ENCODE data around the gene ATG16L1.

ATG16L1 gene

DNA sequence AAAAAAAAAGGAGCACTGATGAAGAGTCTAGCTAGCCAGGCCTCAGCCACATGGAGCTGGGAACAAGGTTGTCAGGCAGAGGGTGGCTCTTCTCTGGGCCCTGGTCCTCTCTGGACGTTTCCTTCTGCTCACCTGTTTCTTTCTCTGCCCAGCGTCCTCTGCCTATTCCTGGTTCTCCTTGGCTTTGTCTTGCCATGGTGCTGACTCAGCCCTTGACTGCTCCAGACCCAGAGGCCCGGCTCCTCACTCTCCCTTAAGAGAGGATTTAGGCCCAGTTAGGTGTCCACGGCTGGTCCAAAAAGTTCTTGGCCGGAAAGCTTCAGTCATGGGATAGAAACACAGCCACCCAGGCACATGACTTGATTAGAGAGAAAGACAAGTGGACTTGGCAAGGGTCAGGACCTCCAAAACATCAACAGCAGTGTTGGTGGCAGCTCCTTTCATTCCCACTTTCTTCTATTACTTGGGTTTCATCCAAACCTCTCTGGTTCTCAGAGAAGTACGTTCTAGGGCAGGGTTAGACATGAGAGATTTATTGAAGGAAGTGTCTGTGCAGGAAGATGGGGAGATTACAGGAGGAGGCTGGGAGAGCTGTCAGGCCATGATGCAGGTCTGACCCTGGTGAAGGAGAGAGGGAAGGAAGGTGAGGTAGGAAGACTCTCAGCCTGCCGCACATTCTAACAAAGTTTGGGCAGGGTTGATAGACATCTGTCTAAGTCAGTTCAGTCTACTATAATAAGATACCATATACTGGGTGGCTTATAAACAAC lies 14.5 kb upstream of the ATG16L1 start:
- H3K4me3 ChIP-seq (ENCODE audit: low read depth in 1 of 2, low read length in 1 of 2): no peak overlapping the region
- H3K9me3 ChIP-seq: no peaks in the 10 kb centered on the region
- peaks cover 21 to 67% of the 10 kb centered on the region in 2 experiments for H3K4me1 ChIP-seq (ENCODE audit: control insufficient read depth in 1 of 2, insufficient read depth in 1 of 2, low read depth in 1 of 2, low read length in 1 of 2)
- peak overlapping the region; percentile 8 for H3K27ac ChIP-seq
- no peaks in the 10 kb centered on the region for H3K27me3 ChIP-seq
- TF ChIP-seq, protein P1, sequence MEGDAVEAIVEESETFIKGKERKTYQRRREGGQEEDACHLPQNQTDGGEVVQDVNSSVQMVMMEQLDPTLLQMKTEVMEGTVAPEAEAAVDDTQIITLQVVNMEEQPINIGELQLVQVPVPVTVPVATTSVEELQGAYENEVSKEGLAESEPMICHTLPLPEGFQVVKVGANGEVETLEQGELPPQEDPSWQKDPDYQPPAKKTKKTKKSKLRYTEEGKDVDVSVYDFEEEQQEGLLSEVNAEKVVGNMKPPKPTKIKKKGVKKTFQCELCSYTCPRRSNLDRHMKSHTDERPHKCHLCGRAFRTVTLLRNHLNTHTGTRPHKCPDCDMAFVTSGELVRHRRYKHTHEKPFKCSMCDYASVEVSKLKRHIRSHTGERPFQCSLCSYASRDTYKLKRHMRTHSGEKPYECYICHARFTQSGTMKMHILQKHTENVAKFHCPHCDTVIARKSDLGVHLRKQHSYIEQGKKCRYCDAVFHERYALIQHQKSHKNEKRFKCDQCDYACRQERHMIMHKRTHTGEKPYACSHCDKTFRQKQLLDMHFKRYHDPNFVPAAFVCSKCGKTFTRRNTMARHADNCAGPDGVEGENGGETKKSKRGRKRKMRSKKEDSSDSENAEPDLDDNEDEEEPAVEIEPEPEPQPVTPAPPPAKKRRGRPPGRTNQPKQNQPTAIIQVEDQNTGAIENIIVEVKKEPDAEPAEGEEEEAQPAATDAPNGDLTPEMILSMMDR (IDR thresholded peaks at IDR 0.05): no peak
- no peaks in the 10 kb centered on the region for H3K36me3 ChIP-seq

DNA sequence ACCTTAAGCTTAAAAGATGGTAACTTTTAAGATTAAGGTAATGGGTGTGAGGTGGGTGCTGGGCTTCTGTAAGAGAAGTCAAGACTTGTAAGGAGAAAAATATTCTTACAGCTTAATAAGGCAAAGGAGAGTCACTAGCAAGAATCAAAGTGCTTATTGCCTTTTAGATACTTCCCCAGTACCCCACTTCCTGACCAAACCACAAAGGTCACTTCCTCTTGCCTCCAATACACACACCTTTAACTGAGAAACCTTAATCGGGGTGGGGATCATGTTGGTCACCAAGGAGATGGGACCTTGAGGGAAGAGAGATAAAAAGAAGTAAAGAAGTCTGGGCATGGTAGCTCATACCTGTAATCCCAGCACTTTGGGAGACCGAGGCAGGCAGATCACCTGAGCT lies 10.6 kb upstream of the ATG16L1 start:
- peaks cover 50 to 72% of the 10 kb centered on the region in 2 experiments for H3K4me1 ChIP-seq (ENCODE audit: control insufficient read depth in 1 of 2, insufficient read depth in 1 of 2, low read depth in 1 of 2, low read length in 1 of 2)
- H3K4me3 ChIP-seq (ENCODE audit: low read depth in 1 of 2, low read length in 1 of 2): peak overlapping the region; percentile 1 to 53
- TF ChIP-seq, protein P1 (IDR thresholded peaks at IDR 0.05): no peak
- no peaks in the 10 kb centered on the region for H3K27me3 ChIP-seq
- H3K36me3 ChIP-seq: no peaks in the 10 kb centered on the region
- no peaks in the 10 kb centered on the region for H3K9me3 ChIP-seq
- H3K27ac ChIP-seq: peak overlapping the region; percentile 86

DNA sequence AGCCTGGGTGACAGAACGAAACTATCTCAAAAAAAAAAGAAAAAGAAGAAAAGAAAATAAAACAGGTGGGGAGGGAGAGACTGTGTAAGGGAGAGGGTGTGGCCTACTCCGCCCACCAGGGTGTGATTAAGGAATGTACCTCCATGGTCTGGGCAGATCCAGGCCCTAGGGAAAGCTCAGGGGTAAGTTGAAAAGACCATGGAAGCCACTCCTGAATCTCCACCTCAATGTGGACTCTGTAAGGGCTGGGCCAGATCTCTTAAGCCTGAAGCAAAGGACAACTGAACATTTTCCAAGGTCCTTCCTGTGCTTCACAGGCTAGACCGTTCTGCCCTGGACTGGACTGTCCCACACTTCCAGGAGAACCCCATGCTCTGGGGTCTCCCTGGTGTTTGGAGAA lies 9.7 kb upstream of the ATG16L1 start:
- Histone ChIP-seq H3K27me3 (no peaks in the 10 kb centered on the region), H3K4me3 (ENCODE audit: low read depth in 1 of 2, low read length in 1 of 2) (peak overlapping the region; percentile 0 to 42), H3K4me1 (ENCODE audit: control insufficient read depth in 1 of 2, insufficient read depth in 1 of 2, low read depth in 1 of 2, low read length in 1 of 2) (peaks cover 50 to 68% of the 10 kb centered on the region in 2 experiments), H3K27ac (peak overlapping the region; percentile 86), H3K36me3 (no peaks in the 10 kb centered on the region), H3K9me3 (no peaks in the 10 kb centered on the region)
- TF ChIP-seq, protein P1 (IDR thresholded peaks at IDR 0.05): no peak

DNA sequence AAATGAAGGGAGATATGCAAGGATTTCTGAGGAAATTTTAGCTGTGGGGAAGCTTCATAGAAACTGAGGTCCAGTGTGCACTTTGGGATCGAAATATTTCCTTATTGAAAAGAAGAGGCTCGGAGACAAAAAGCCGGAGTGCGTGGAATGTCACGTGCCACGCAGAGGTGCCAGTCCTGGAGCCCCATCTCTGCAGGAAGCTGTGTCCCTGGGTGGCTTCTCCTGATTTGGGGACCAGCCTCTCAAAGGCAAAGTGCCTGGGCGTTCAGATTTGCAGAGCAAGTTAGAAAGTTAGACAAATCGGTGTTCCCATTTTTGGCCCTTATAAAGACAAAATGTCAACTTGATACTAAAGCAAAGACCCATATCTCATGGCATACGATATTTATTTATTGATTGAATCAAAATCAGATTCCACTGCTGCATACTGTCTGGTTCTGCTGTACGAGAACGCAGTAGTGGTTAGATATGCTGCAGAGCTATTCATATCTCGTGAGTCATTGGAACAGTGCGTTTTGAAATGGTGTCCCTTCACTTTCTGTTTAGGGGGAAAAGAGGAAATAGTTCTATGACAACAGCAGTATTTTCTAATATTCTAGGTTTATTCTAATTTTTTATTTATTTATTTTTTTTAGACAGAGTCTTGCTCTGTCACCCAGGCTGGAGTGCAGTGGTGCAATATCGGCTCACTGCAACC lies 9.1 kb upstream of the ATG16L1 start:
- Histone ChIP-seq H3K27me3 (no peaks in the 10 kb centered on the region), H3K4me3 (ENCODE audit: low read depth in 1 of 2, low read length in 1 of 2) (peak overlapping the region; percentile 0 to 42), H3K36me3 (no peaks in the 10 kb centered on the region), H3K9me3 (no peaks in the 10 kb centered on the region), H3K4me1 (ENCODE audit: control insufficient read depth in 1 of 2, insufficient read depth in 1 of 2, low read depth in 1 of 2, low read length in 1 of 2) (peaks cover 50 to 68% of the 10 kb centered on the region in 2 experiments), H3K27ac (peak overlapping the region; percentile 86)
- TF ChIP-seq, protein P1 (IDR thresholded peaks at IDR 0.05): no peak

DNA sequence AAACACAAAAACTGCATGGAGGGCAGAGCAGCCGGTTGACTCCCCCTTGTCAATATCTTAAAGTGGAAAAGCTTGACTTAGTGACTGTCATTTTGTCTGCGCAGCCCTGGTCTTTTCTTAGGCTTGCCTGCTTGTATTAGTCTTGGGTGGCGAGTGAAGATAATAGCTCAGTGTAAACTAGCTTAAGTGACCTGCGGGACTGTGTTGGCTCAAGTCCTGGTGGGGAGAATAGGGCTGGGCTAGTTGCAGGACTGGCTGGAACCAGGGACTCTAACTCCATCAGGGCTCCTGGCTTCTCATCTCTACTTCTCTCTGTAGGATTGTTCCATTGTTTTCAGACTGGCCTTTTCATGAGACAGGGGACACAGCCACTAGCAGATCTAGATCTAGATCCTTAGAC lies 8.1 kb upstream of the ATG16L1 start:
- H3K4me3 ChIP-seq (ENCODE audit: low read depth in 1 of 2, low read length in 1 of 2): peak overlapping the region in 1 of 2 experiments; percentile 42
- no peaks in the 10 kb centered on the region for H3K27me3 ChIP-seq
- peaks cover 50 to 74% of the 10 kb centered on the region in 2 experiments for H3K4me1 ChIP-seq (ENCODE audit: control insufficient read depth in 1 of 2, insufficient read depth in 1 of 2, low read depth in 1 of 2, low read length in 1 of 2)
- no peaks in the 10 kb centered on the region for H3K9me3 ChIP-seq
- TF ChIP-seq, protein P1 (IDR thresholded peaks at IDR 0.05): no peak
- no peaks in the 10 kb centered on the region for H3K36me3 ChIP-seq
- H3K27ac ChIP-seq: peak overlapping the region; percentile 86
